Measurements from ENCODE around the gene CFAP99. TPM values are rescaled to one million over a fixed set of nuclear protein-coding genes. Genes with fewer than 3 reads are reported as not detected.
A peak's percentile ranks its signal among the peaks of the same experiment; 100 is the strongest.

Gene CFAP99
- total and polyA plus RNA-seq, 9 of the 15 experiments (the other 6 are each of a cell fraction or from before 2014, with no cell fraction given) = 0.07 to 0.18 (median 0.09) TPM; not detected in 6

DNA sequence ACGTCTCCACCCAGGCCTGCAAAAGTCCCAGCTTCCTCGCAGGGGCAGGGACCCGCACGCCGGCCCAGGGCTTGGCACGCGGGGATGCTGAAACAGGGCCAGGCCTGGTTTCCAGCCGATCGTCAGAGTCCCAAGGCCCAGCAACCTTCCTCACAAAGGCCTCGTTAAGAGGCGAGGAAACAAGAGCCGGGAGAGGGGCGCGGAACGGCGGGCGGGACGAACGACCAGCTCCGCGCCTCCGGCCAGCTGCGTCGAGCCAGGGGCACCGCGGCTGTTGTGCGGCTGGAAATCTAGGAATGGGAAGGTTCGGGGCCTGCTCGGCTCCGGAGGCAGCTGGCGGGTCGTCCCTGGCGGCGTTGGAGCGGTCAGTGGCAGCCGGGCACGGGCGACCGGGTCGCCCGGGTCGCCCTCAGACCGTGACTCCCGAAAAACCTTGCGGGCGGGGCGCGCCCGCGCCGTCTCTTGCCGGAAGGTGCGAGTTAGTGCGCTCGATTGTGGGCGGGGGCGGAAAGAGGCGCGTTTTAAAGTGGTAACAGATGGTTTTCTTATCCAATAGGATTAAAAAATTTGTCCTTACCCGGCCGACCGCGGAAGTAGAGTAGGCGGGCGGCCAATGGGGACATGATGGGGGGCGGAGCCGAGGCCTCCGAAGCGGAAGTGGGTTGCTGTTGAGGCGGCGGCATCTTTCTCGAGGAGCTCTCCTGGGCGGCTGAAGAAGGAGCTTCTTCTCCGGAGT, 49.9 kb downstream of the CFAP99 start, which contains the start of gene RNF4 (continued):
- TF ChIP-seq, protein P1, sequence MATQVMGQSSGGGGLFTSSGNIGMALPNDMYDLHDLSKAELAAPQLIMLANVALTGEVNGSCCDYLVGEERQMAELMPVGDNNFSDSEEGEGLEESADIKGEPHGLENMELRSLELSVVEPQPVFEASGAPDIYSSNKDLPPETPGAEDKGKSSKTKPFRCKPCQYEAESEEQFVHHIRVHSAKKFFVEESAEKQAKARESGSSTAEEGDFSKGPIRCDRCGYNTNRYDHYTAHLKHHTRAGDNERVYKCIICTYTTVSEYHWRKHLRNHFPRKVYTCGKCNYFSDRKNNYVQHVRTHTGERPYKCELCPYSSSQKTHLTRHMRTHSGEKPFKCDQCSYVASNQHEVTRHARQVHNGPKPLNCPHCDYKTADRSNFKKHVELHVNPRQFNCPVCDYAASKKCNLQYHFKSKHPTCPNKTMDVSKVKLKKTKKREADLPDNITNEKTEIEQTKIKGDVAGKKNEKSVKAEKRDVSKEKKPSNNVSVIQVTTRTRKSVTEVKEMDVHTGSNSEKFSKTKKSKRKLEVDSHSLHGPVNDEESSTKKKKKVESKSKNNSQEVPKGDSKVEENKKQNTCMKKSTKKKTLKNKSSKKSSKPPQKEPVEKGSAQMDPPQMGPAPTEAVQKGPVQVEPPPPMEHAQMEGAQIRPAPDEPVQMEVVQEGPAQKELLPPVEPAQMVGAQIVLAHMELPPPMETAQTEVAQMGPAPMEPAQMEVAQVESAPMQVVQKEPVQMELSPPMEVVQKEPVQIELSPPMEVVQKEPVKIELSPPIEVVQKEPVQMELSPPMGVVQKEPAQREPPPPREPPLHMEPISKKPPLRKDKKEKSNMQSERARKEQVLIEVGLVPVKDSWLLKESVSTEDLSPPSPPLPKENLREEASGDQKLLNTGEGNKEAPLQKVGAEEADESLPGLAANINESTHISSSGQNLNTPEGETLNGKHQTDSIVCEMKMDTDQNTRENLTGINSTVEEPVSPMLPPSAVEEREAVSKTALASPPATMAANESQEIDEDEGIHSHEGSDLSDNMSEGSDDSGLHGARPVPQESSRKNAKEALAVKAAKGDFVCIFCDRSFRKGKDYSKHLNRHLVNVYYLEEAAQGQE (IDR thresholded peaks at IDR 0.05; ENCODE audit: borderline replicate concordance) = no peak
- TF ChIP-seq, protein P1 (CRISPR knock-in tag; IDR thresholded peaks at IDR 0.05; ENCODE audit: low read depth) = 0 out of 2 replicates have a peak, but pooled peaks have one; percentile 31
- TF ChIP-seq CBFB (CRISPR knock-in tag; IDR thresholded peaks at IDR 0.05) = no peak
- TF ChIP-seq, protein P2, sequence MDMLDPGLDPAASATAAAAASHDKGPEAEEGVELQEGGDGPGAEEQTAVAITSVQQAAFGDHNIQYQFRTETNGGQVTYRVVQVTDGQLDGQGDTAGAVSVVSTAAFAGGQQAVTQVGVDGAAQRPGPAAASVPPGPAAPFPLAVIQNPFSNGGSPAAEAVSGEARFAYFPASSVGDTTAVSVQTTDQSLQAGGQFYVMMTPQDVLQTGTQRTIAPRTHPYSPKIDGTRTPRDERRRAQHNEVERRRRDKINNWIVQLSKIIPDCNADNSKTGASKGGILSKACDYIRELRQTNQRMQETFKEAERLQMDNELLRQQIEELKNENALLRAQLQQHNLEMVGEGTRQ (CRISPR knock-in tag; IDR thresholded peaks at IDR 0.05) = no peak; the same call in 1 of the 2 replicates
- TF ChIP-seq ZEB2 (IDR thresholded peaks at IDR 0.05) = no peak
- no peak for TF ChIP-seq MTF1 (CRISPR knock-in tag; IDR thresholded peaks at IDR 0.05; ENCODE audit: borderline replicate concordance)
- no peak for TF ChIP-seq ETV6 (IDR thresholded peaks at IDR 0.05; ENCODE audit: borderline replicate concordance in 1 of 2, low read depth in 2 of 2, low read length in 1 of 2)
- TF ChIP-seq ETV6 (CRISPR knock-in tag; IDR thresholded peaks at IDR 0.05; ENCODE audit: borderline replicate concordance) = 0 out of 2 replicates have a peak, but pooled peaks have one; percentile 38
- no peak for TF ChIP-seq ZKSCAN8 (CRISPR knock-in tag; IDR thresholded peaks at IDR 0.05)
- no peak for TF ChIP-seq NR1H2 (CRISPR knock-in tag; IDR thresholded peaks at IDR 0.05)
- no peak; the same call in 1 of the 2 replicates for TF ChIP-seq BRD4 (IDR thresholded peaks at IDR 0.05)
- TF ChIP-seq GATA2 (CRISPR knock-in tag; IDR thresholded peaks at IDR 0.05) = no peak
- TF ChIP-seq TAF1 (IDR thresholded peaks at IDR 0.05; ENCODE audit: control insufficient read depth, extremely low read depth, insufficient read depth, low read length, severe bottlenecking) = peak; percentile 95
- 0 out of 2 replicates have a peak, but pooled peaks have one; percentile 48 for TF ChIP-seq XRCC5 (IDR thresholded peaks at IDR 0.05; ENCODE audit: low read depth, low read length)
- no peak for TF ChIP-seq ZNF512 (tag; IDR thresholded peaks at IDR 0.05)
- no peak for TF ChIP-seq HNRNPH1 (optimal IDR thresholded peaks at IDR 0.05; ENCODE audit: low read depth, low read length)
- no peak for TF ChIP-seq NBN (IDR thresholded peaks at IDR 0.05; ENCODE audit: low read depth)
- no peak for TF ChIP-seq FUS (optimal IDR thresholded peaks at IDR 0.05; ENCODE audit: low read depth, low read length)

Data from K562 (cell line).